Measurements from ENCODE around the gene E2F3. TPM values are rescaled to one million over a fixed set of nuclear protein-coding genes. Genes with fewer than 3 reads are reported as not detected.
A peak's percentile ranks its signal among the peaks of the same experiment; 100 is the strongest.

Gene E2F3
- 1 to 10 TPM; 1.1 to 6.3 (median 4.1) TPM for total RNA-seq
- long read RNA-seq, result 0 reads

DNA sequence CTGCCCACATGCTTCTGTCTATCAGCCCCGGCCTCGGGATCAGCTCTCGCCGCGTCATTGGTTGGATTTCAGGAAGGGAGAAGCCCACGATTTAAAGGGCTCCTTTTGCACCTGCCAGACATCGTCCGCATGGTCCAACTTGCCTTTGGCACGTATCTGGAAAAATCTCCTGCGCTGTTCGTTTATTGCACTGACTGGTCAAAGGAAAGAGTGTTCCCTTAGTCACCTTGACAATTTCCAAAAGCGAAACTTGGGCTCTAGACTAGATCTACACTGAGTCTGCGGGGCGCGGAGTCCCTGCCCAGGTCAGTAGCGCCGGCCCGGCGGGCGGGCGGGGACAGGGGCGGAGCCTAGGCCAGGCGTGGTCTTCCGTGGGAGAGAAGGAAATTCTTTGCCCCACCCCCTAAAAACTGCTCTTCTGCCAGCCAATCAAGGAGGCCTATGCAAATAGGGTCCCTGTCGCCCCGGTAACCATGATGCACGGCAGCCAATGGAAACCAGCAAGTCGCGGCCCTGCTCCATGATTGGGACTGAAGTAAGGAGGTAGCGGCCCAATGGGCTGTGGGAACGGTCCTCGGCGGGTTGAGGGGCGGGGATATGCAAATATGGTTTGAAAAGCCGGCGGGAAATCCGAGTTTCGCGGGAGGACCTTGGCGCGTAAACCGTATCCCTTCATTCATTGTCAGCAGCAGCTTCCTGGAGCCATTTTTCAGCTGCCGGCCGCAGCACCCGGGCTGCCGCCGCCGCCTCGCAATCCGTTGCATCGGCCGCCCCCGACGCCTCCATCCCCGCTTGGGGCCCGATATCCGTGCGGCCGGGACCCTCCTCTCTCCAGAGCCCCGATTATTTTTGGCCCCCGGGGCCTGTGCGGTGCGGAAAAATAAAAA lies at the start of gene E2F3:
Gene E2F3 (plus strand): TSS at position 675 of the 887 bp plus-strand sequence. CDS start 354 bp downstream, outside the sequence.
- intact Hi-C loops (cut with DNase I), result no loop called here

DNA sequence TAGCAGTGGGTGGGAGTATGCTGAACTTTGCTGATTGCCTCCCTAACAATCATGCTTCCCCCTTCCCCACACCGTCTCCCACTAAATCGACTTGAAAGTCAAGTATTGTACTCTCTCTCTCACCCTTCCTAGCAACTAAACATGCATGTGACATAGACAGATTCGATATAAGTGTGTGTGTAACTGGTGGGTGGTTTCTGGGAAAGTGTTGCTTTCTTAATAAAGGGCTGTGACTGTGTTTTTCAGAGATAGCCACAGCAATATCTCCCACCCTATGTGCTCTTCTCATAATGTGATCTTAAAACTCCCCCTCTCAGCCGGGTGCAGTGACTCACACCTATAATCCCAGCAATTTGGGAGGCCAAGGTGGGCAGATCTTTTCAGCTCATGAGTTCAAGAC lies 49.3 kb upstream of the E2F3 start:
- H3K9me3 ChIP-seq, result no peaks in the 10 kb centered on the region
- intact Hi-C loops (cut with DNase I), result no loop called here
- H3K27ac ChIP-seq, result no peak overlapping the region
- ATAC-seq (no peak), DNase-seq (no peak)
- no peaks in the 10 kb centered on the region for H3K36me3 ChIP-seq
- no peak for TF ChIP-seq POLR2A (IDR thresholded peaks at IDR 0.05)
- TF ChIP-seq, protein P1, sequence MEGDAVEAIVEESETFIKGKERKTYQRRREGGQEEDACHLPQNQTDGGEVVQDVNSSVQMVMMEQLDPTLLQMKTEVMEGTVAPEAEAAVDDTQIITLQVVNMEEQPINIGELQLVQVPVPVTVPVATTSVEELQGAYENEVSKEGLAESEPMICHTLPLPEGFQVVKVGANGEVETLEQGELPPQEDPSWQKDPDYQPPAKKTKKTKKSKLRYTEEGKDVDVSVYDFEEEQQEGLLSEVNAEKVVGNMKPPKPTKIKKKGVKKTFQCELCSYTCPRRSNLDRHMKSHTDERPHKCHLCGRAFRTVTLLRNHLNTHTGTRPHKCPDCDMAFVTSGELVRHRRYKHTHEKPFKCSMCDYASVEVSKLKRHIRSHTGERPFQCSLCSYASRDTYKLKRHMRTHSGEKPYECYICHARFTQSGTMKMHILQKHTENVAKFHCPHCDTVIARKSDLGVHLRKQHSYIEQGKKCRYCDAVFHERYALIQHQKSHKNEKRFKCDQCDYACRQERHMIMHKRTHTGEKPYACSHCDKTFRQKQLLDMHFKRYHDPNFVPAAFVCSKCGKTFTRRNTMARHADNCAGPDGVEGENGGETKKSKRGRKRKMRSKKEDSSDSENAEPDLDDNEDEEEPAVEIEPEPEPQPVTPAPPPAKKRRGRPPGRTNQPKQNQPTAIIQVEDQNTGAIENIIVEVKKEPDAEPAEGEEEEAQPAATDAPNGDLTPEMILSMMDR (IDR thresholded peaks at IDR 0.05), result no peak
- no peaks in the 10 kb centered on the region for H3K27me3 ChIP-seq
- no peaks in the 10 kb centered on the region for H3K4me1 ChIP-seq
- WGBS (ENCODE audit: insufficient coverage, low coverage, low lambda C conversion rate, missing lambda C conversion rate), result 65% methylated on average over 4 of the region's 4 CpGs
- H3K4me3 ChIP-seq, result no peak overlapping the region

More for the DNA sequence above, at the start of gene E2F3:
- peak; percentile 79 to 95 (median 90) for ATAC-seq
- Histone ChIP-seq H3K27me3 (no peaks in the 10 kb centered on the region), H3K9me3 (no peaks in the 10 kb centered on the region), H3K4me1 (no peaks in the 10 kb centered on the region), H3K27ac (peak within 1 kb of the TSS; percentile 79 to 93 (median 79)), H3K36me3 (no peaks in the 10 kb centered on the region), H3K4me3 (peak within 1 kb of the TSS; percentile 56 to 73 (median 71))
- TF ChIP-seq POLR2A (IDR thresholded peaks at IDR 0.05), result peak; percentile 67
- TF ChIP-seq, protein P1 (IDR thresholded peaks at IDR 0.05), result no peak
- DNase-seq, result peak; percentile 100
- under 1% methylated on average over 36 of the region's 63 CpGs for WGBS (ENCODE audit: insufficient coverage, low coverage, low lambda C conversion rate, missing lambda C conversion rate)

DNA sequence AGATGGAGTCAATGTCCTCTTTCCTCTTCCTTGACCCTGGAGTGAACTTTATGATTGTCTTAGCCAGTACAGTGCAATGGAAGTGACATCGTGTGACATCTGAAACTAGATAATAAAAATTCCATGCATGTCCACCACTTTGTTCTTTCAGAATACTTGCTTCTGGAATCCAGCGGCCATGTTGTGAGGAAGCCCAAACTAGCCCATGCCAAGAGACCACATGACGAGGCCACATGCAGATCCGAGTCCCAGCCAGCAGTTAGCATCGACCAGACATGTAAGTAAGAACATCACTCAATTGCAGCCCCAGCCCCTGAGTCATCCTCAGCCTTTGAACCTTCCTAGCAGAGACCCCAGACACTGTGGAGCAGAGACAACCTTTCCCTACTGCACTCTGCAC lies 48.5 kb upstream of the E2F3 start:
- intact Hi-C loops (cut with DNase I), result no loop called here
- no peaks in the 10 kb centered on the region for H3K36me3 ChIP-seq

DNA sequence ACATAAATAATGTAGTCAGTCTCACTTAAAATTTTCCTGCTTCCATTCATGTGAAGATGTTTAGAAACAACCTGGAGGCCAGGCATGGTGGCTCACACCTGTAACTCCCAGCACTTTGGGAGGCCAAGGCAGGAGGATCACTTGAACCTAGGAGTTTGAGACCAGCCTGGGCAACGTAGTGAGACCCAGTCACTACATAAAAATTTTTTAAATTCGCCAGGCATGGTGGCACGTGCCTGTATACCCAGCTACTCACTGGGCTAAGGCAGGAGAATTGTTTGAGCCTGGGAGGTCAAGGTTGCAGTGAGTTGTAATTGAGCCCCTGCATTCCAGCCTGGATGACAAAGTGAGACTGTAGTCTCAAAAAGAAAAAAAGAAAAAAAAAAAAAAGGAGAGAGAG lies 47.3 kb upstream of the E2F3 start:
- DNase-seq, result no peak
- intact Hi-C loops (cut with DNase I), result no loop called here
- H3K9me3 ChIP-seq, result no peaks in the 10 kb centered on the region
- no peak overlapping the region for H3K4me3 ChIP-seq
- no peaks in the 10 kb centered on the region for H3K27me3 ChIP-seq
- H3K36me3 ChIP-seq, result no peaks in the 10 kb centered on the region
- no peaks in the 10 kb centered on the region for H3K4me1 ChIP-seq
- TF ChIP-seq POLR2A (IDR thresholded peaks at IDR 0.05), result no peak
- TF ChIP-seq, protein P1 (IDR thresholded peaks at IDR 0.05), result no peak
- no peak overlapping the region for H3K27ac ChIP-seq
- 72% methylated on average over 2 of the region's 3 CpGs for WGBS (ENCODE audit: insufficient coverage, low coverage, low lambda C conversion rate, missing lambda C conversion rate)
- ATAC-seq, result no peak

More for the DNA sequence above, 48.5 kb upstream of the E2F3 start:
- ATAC-seq, result no peak
- TF ChIP-seq, protein P1 (IDR thresholded peaks at IDR 0.05), result no peak
- TF ChIP-seq POLR2A (IDR thresholded peaks at IDR 0.05), result no peak
- 77% methylated on average over 4 of the region's 5 CpGs for WGBS (ENCODE audit: insufficient coverage, low coverage, low lambda C conversion rate, missing lambda C conversion rate)
- no peaks in the 10 kb centered on the region for H3K4me1 ChIP-seq
- no peaks in the 10 kb centered on the region for H3K9me3 ChIP-seq
- no peak overlapping the region for H3K4me3 ChIP-seq
- DNase-seq, result no peak
- no peaks in the 10 kb centered on the region for H3K27me3 ChIP-seq
- H3K27ac ChIP-seq, result no peak overlapping the region

Data from right lobe of liver (tissue), 6 donors.